GM12878 (cell line): ENCODE results near the gene STK4. TPM values are rescaled to one million over a fixed set of nuclear protein-coding genes. Genes with fewer than 3 reads are reported as not detected.
A peak's percentile ranks its signal among the peaks of the same experiment; 100 is the strongest.

Experiments used
- ATAC-seq: fragments of 200-7000 bp; cut with Tn5 transposase; 3 replicates; pipeline ENCODE4 v1.9.1; 2020; ENCODE audit warnings: mild to moderate bottlenecking, moderate library complexity
- BruUV-seq: library from RNA; stranded (reverse); fragments of 400-500 nt; replicated peaks from 2 replicates; lab custom pipeline; 2021; lab: Mats Ljungman, UMichigan
- CTCF ChIA-PET: fragments of 300-600 bp; sonication (Branson Sonifier 250); formaldehyde crosslinking; extraction: SDS; loops from one replicate; lab custom pipeline; 2021; ENCODE audit warnings: inconsistent platforms; lab: Yijun Ruan, JAX
- POLR2A ChIA-PET: fragments of 350-600 bp; formaldehyde crosslinking; extraction: SDS; loops from one replicate; lab custom pipeline; 2021; ENCODE audit warnings: inconsistent platforms; lab: Charles Lee
- RAD21 ChIA-PET: fragments of 300-600 bp; sonication (Branson Sonifier 250); formaldehyde crosslinking; loops from one replicate; lab custom pipeline; 2023; ENCODE audit warnings: antibody characterized with exemption; ENCODE audit not compliant: unreplicated experiment; lab: Charles Lee
- SMC1A ChIA-PET: fragments of 300-600 bp; sonication (Branson Sonifier 250); formaldehyde crosslinking; loops from one replicate; lab custom pipeline; 2023; ENCODE audit not compliant: unreplicated experiment, uncharacterized antibody; lab: Charles Lee
- DNase-seq: peaks from one replicate; pipeline ENCODE4 v3.0.0-alpha.2; 2011; ENCODE audit warnings: low read depth, low spot score
- FAIRE-seq: peaks from 3 replicates; lab custom pipeline; 2011; peaks lifted over from hg19 to GRCh38; lab: Jason Lieb, UNC
- H2AFZ ChIP-seq: 2 replicates; pipeline ENCODE4 v1.6.0; 2011; ENCODE audit warnings: low read depth, low read length, control low read depth; ENCODE audit not compliant: control insufficient read depth
- H3K27ac ChIP-seq: 2 replicates; pipeline ENCODE4 v1.5.1; 2011; ENCODE audit warnings: control low read depth; ENCODE audit not compliant: control insufficient read depth, insufficient read depth
- H3K27me3 ChIP-seq, 2 experiments: replicated peaks in 1 of 2; 2 replicates each; pipeline versions ENCODE4 v1.6.0 to v1.6.1; 2011; ENCODE audit warnings: low read length in 1 of 2; ENCODE audit not compliant: control insufficient read depth in 2 of 2, insufficient read depth in 2 of 2
- H3K36me3 ChIP-seq, 2 experiments: 2 replicates each; pipeline ENCODE4 v1.5.1; 2011; ENCODE audit warnings: low read length in 1 of 2; ENCODE audit not compliant: control insufficient read depth in 2 of 2, insufficient read depth in 2 of 2
- H3K4me1 ChIP-seq: 2 replicates; pipeline ENCODE4 v1.6.1; 2011; ENCODE audit warnings: mild to moderate bottlenecking, low read length, moderate library complexity, mixed read lengths; ENCODE audit not compliant: control insufficient read depth, insufficient read depth
- H3K4me2 ChIP-seq: 2 replicates; pipeline ENCODE4 v1.6.0; 2011; ENCODE audit warnings: control low read depth; ENCODE audit not compliant: control insufficient read depth, insufficient read depth
- H3K4me3 ChIP-seq: fragments of 200-600 bp; sonication (generic); 2 replicates; pipeline ENCODE4 v1.5.1; 2016
- H3K79me2 ChIP-seq: 2 replicates; pipeline ENCODE4 v1.6.0; 2011; ENCODE audit warnings: low read length; ENCODE audit not compliant: control insufficient read depth, insufficient read depth
- H3K9ac ChIP-seq: 2 replicates; pipeline ENCODE4 v1.8.0; 2011; ENCODE audit warnings: low read length, control low read depth, mixed read lengths; ENCODE audit not compliant: control insufficient read depth, insufficient read depth
- H3K9me3 ChIP-seq: replicated peaks from 3 replicates; pipeline ENCODE4 v1.5.1; 2011; ENCODE audit warnings: mild to moderate bottlenecking, low read length; ENCODE audit not compliant: control insufficient read depth, insufficient read depth
- H4K20me1 ChIP-seq: 2 replicates; pipeline ENCODE4 v1.6.0; 2011; ENCODE audit not compliant: control insufficient read depth, insufficient read depth
- BMI1 ChIP-seq: fragments of 450-650 bp; IDR thresholded peaks from 2 replicates; pipeline ENCODE4 v1.6.1; 2016; ENCODE audit warnings: mild to moderate bottlenecking, moderate library complexity, borderline replicate concordance
- CBFB ChIP-seq: IDR thresholded peaks from 2 replicates; pipeline ENCODE4 v1.6.1; 2016; ENCODE audit warnings: antibody characterized with exemption, low read depth
- EED ChIP-seq: sonication (generic); IDR thresholded peaks from 2 replicates; pipeline ENCODE4 v1.6.1; 2016; ENCODE audit warnings: antibody characterized with exemption, low read depth
- ELK1 ChIP-seq: IDR thresholded peaks from 2 replicates; pipeline ENCODE4 v1.6.1; 2012; ENCODE audit warnings: low read depth, low read length, improper control_type of control experiment
- FOS ChIP-seq: IDR thresholded peaks from 3 replicates; pipeline ENCODE4 v1.6.1; 2011; ENCODE audit warnings: borderline replicate concordance; ENCODE audit not compliant: insufficient read length; ENCODE audit errors: extremely low read depth
- PAX5 ChIP-seq: IDR thresholded peaks from 2 replicates; pipeline ENCODE4 v1.6.1; 2011; ENCODE audit warnings: low read depth, low read length, borderline replicate concordance
- RELA ChIP-seq: fragments of 450-650 bp; IDR thresholded peaks from 2 replicates; pipeline ENCODE4 v1.8.0; 2014; ENCODE audit warnings: borderline replicate concordance; ENCODE audit not compliant: partially characterized antibody
- RELB ChIP-seq: fragments of 450-650 bp; IDR thresholded peaks from 2 replicates; pipeline ENCODE4 v1.6.1; 2017; ENCODE audit warnings: low read depth, mild to moderate bottlenecking, moderate library complexity
- SREBF2 ChIP-seq: IDR thresholded peaks from 2 replicates; pipeline ENCODE4 v1.6.1; 2012; ENCODE audit warnings: mild to moderate bottlenecking, low read length
- STAT1 ChIP-seq: fragments of 450-650 bp; conservative IDR thresholded peaks from 2 replicates; pipeline ENCODE4 v1.6.1; 2014; ENCODE audit warnings: antibody characterized with exemption, mild to moderate bottlenecking
- STAT3 ChIP-seq: IDR thresholded peaks from 2 replicates; pipeline ENCODE4 v1.6.1; 2011; ENCODE audit warnings: low read depth, low read length, improper control_type of control experiment
- ZBTB33 ChIP-seq: fragments of 450-650 bp; IDR thresholded peaks from 2 replicates; pipeline ENCODE4 v1.6.1; 2017; ENCODE audit warnings: mild to moderate bottlenecking
- ZNF384 ChIP-seq: IDR thresholded peaks from 2 replicates; pipeline ENCODE4 v1.6.1; 2012; ENCODE audit warnings: low read depth, mild to moderate bottlenecking, low read length, improper control_type of control experiment, borderline replicate concordance
- WGBS: methylation state at CpG from one replicate; pipeline ENCODE4 v1.1.6; 2016; ENCODE audit warnings: low lambda C conversion rate; ENCODE audit not compliant: insufficient replicate concordance, insufficient coverage; ENCODE audit errors: missing lambda C conversion rate; 5-methylcytosine and 5-hydroxymethylcytosine counted together
- in situ Hi-C: fragments of 300-500 bp; cut with MboI; formaldehyde crosslinking; loops from 9 replicates; pipeline ENCODE4 v1.14.3; 2018; ENCODE audit warnings: mixed read lengths
- intact Hi-C: fragments of 100-400 bp; cut with micrococcal nuclease; formaldehyde crosslinking; loops from one replicate; pipeline ENCODE4 v1.14.2; 2022; ENCODE audit not compliant: unreplicated experiment
- polyA plus RNA-seq, 11 experiments: library from polyadenylated mRNA; depleted of rRNA in 4 of 11; unstranded in 6 of 11; stranded (reverse) in 5 of 11; fragments of >200 nt; fragmentation: Nextera tagmentation in 4 of 11; fragmentation: Illumina TruSeq in 1 of 11; extraction: Ambion mirVana in 4 of 11; extraction: Trizol in 1 of 11; gene quantifications; 1 replicate in 1 of 11; 2 replicates in 10 of 11; pipeline versions ENCODE4 v1.2.1 to v1.2.3, GENCODE V29; 2011 to 2016; ENCODE audit warnings: inconsistent platforms in 2 of 11, missing spikeins in 2 of 11, low read depth in 1 of 11
- total RNA-seq, 4 experiments: library from RNA; depleted of rRNA in 3 of 4; stranded (reverse); fragments of >200 nt in 3 of 4; fragmentation: Illumina TruSeq in 1 of 4; extraction: Trizol in 1 of 4; gene quantifications; 2 replicates each; pipeline versions ENCODE4 v1.2.1 to v1.2.3, GENCODE V29; 2013 to 2021
- TF ChIP-seq, protein P1 (sequence below): IDR thresholded peaks from 2 replicates; pipeline ENCODE4 v1.6.1; 2012; ENCODE audit warnings: mild to moderate bottlenecking, low read depth, low read length

The STK4 gene
- total and polyA plus RNA-seq, 10 of the 15 experiments (the other 5 are each of a cell fraction or from before 2014, with no cell fraction given): 24.0 to 135 (median 89.7) TPM

DNA sequence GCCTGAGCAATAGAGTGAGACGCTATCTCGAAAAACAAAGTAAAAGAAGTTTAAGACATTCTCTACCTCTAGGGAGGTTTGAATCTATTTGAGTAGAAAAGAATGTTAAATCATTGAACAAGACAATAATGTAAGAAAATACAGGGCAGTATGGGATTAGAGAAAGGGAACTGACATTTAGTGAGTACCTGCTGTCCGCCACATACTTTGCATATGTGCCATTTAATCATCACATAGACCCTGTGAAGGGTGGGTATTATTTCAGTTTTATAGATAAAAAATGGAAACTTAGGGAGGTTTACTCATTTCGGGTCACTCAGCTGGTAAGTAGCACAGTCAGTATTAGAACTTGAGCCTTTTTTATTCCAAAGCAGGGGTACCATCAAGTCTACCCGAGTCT is 31.4 kb downstream of the STK4 start:
- no peak for FAIRE-seq
- Histone ChIP-seq H3K9me3 (no peaks in the 10 kb centered on the region), H3K27me3 (no peaks in the 10 kb centered on the region), H3K4me3 (no peak overlapping the region), H4K20me1 (0 out of 2 replicates have a peak, but pooled peaks cover 2% of the 10 kb centered on the region), H3K27ac (no peak overlapping the region), H3K4me2 (no peak overlapping the region), H2AFZ (no peak overlapping the region), H3K4me1 (no peaks in the 10 kb centered on the region; the same call in 1 of the 2 replicates), H3K9ac (no peak overlapping the region), H3K36me3 (peaks cover 20 to 52% of the 10 kb centered on the region in 2 experiments), H3K79me2 (peaks cover 13% of the 10 kb centered on the region)
- in situ Hi-C loops: no loop called here
- intact Hi-C loops: no loop called here
- 64% methylated on average over 5 of the region's 5 CpGs for WGBS
- ChIA-PET SMC1A (interaction anchor here (0.6 to 1.8 kb wide), 8 partner anchors 10 to 316 kb away, joined by 3 to 5 read pairs (median 4); no protein-coding TSS in a partner anchor), POLR2A (interaction anchor here (1.0 kb wide), 1 partner anchor 18 kb away, joined by 3 read pairs; no protein-coding TSS in a partner anchor), RAD21 (interaction anchor here (0.9 kb wide), 1 partner anchor 98 kb away, joined by 4 read pairs; no protein-coding TSS in a partner anchor), CTCF (interaction anchor here (1.0 to 1.1 kb wide), 4 partner anchors 13 to 304 kb away, joined by 3 to 7 read pairs (median 4); no protein-coding TSS in a partner anchor)
- peak; percentile 47 for ATAC-seq
- no TSS peak for BruUV-seq
- no peak for DNase-seq
- no peak for TF ChIP-seq SREBF2
- no peak for TF ChIP-seq FOS
- no peak for TF ChIP-seq ZBTB33
- TF ChIP-seq CBFB: no peak
- TF ChIP-seq PAX5: no peak
- no peak for TF ChIP-seq ELK1
- no peak for TF ChIP-seq ZNF384
- no peak for TF ChIP-seq STAT3
- TF ChIP-seq STAT1: no peak
- no peak for TF ChIP-seq RELA
- TF ChIP-seq RELB: no peak
- TF ChIP-seq BMI1: no peak
- TF ChIP-seq, protein P1, sequence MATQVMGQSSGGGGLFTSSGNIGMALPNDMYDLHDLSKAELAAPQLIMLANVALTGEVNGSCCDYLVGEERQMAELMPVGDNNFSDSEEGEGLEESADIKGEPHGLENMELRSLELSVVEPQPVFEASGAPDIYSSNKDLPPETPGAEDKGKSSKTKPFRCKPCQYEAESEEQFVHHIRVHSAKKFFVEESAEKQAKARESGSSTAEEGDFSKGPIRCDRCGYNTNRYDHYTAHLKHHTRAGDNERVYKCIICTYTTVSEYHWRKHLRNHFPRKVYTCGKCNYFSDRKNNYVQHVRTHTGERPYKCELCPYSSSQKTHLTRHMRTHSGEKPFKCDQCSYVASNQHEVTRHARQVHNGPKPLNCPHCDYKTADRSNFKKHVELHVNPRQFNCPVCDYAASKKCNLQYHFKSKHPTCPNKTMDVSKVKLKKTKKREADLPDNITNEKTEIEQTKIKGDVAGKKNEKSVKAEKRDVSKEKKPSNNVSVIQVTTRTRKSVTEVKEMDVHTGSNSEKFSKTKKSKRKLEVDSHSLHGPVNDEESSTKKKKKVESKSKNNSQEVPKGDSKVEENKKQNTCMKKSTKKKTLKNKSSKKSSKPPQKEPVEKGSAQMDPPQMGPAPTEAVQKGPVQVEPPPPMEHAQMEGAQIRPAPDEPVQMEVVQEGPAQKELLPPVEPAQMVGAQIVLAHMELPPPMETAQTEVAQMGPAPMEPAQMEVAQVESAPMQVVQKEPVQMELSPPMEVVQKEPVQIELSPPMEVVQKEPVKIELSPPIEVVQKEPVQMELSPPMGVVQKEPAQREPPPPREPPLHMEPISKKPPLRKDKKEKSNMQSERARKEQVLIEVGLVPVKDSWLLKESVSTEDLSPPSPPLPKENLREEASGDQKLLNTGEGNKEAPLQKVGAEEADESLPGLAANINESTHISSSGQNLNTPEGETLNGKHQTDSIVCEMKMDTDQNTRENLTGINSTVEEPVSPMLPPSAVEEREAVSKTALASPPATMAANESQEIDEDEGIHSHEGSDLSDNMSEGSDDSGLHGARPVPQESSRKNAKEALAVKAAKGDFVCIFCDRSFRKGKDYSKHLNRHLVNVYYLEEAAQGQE: no peak
- TF ChIP-seq EED: no peak
